CD14-positive monocyte (primary cell): ENCODE data around the gene ATF4. TPM values are rescaled to one million over a fixed set of nuclear protein-coding genes. Genes with fewer than 3 reads are reported as not detected.

ENCODE experiments used
- DNase-seq, 3 donors: peaks; one replicate each; pipeline ENCODE4 v3.0.0-alpha.2; 2011 to 2022
- H2AFZ ChIP-seq: 2 replicates; pipeline ENCODE4 v1.6.0; 2012; ENCODE audit warnings: mild to moderate bottlenecking, low read depth, low read length, inconsistent platforms; ENCODE audit not compliant: insufficient read depth, poor library complexity, severe bottlenecking
- H3K27ac ChIP-seq, 2 donors: 1 replicate in 1 of 2; 2 replicates in 1 of 2; pipeline ENCODE4 v1.5.1; 2012 to 2013; ENCODE audit warnings: low read length in 2 of 2, control low read depth in 1 of 2, inconsistent platforms in 1 of 2, low read depth in 1 of 2, mild to moderate bottlenecking in 1 of 2
- H3K27me3 ChIP-seq, 2 donors: one replicate each; pipeline versions ENCODE4 v1.6.0 to v1.6.1; 2011 to 2013; ENCODE audit warnings: low read length in 2 of 2; ENCODE audit not compliant: control insufficient read depth in 2 of 2, insufficient read depth in 2 of 2
- H3K36me3 ChIP-seq, 2 donors: replicated peaks in 1 of 2; 1 replicate in 1 of 2; 2 replicates in 1 of 2; pipeline versions ENCODE4 v1.5.1 to v1.6.1; 2012 to 2013; ENCODE audit warnings: low read length in 2 of 2, control low read depth in 1 of 2, inconsistent platforms in 1 of 2, mild to moderate bottlenecking in 1 of 2; ENCODE audit not compliant: insufficient read depth in 2 of 2, control insufficient read depth in 1 of 2
- H3K4me1 ChIP-seq, 2 donors: 1 replicate in 1 of 2; 2 replicates in 1 of 2; pipeline versions ENCODE4 v1.5.1 to v1.6.1; 2012 to 2013; ENCODE audit warnings: low read length in 2 of 2, control low read depth in 1 of 2, inconsistent platforms in 1 of 2, mild to moderate bottlenecking in 1 of 2, moderate library complexity in 1 of 2; ENCODE audit not compliant: insufficient read depth in 2 of 2, control insufficient read depth in 1 of 2
- H3K4me2 ChIP-seq: replicated peaks from 2 replicates; pipeline ENCODE3; 2012; ENCODE audit warnings: low read length, moderate library complexity, mild to moderate bottlenecking; ENCODE audit not compliant: poor library complexity, severe bottlenecking; ENCODE audit errors: extremely low read depth
- H3K4me3 ChIP-seq, 3 experiments: fragments of 200-600 bp in 1 of 3; sonication (generic) in 1 of 3; replicated peaks in 1 of 3; 1 replicate in 2 of 3; 2 replicates in 1 of 3; pipeline ENCODE4 v1.5.1; 2011 to 2013; ENCODE audit warnings: low read length in 3 of 3, mild to moderate bottlenecking in 3 of 3, control low read depth in 2 of 3, low read depth in 2 of 3, inconsistent platforms in 1 of 3, moderate library complexity in 1 of 3
- H3K79me2 ChIP-seq: 2 replicates; pipeline ENCODE4 v1.6.0; 2012; ENCODE audit warnings: mild to moderate bottlenecking, control low read depth, inconsistent platforms, low read length, moderate library complexity; ENCODE audit not compliant: insufficient read depth
- H3K9ac ChIP-seq: 2 replicates; pipeline ENCODE4 v1.6.0; 2017; ENCODE audit warnings: low read length, mild to moderate bottlenecking; ENCODE audit not compliant: insufficient read depth, poor library complexity, severe bottlenecking
- H3K9me3 ChIP-seq, 2 donors: replicated peaks in 1 of 2; 1 replicate in 1 of 2; 2 replicates in 1 of 2; pipeline versions ENCODE4 v1.5.1 to v1.6.1; 2012 to 2013; ENCODE audit warnings: low read length in 2 of 2, control low read depth in 1 of 2; ENCODE audit not compliant: control insufficient read depth in 1 of 2, insufficient read depth in 1 of 2
- H4K20me1 ChIP-seq: 2 replicates; pipeline ENCODE4 v1.6.0; 2012; ENCODE audit warnings: mild to moderate bottlenecking, low read length, control low read depth, moderate library complexity; ENCODE audit not compliant: insufficient read depth
- H3K27ac Mint-ChIP-seq, 7 donors: one replicate each; pipeline ENCODE4 v1.8.0; 2020; ENCODE audit warnings: mild to moderate bottlenecking in 7 of 7, mixed read lengths in 7 of 7, moderate library complexity in 6 of 7, inconsistent platforms in 2 of 7
- H3K27me3 Mint-ChIP-seq, 3 donors: one replicate each; pipeline ENCODE4 v1.8.0; 2021 to 2022; ENCODE audit warnings: low read depth in 3 of 3, mild to moderate bottlenecking in 3 of 3, mixed read lengths in 3 of 3, moderate library complexity in 3 of 3, inconsistent platforms in 1 of 3
- H3K36me3 Mint-ChIP-seq, 2 donors: one replicate each; pipeline ENCODE4 v1.8.0; 2020; ENCODE audit warnings: mixed read lengths in 2 of 2, inconsistent platforms in 1 of 2, mild to moderate bottlenecking in 1 of 2
- H3K4me1 Mint-ChIP-seq: one replicate; pipeline ENCODE4 v1.8.0; 2020; ENCODE audit warnings: mild to moderate bottlenecking, mixed read lengths
- H3K4me3 Mint-ChIP-seq, 2 donors: one replicate each; pipeline ENCODE4 v1.8.0; 2020; ENCODE audit warnings: mild to moderate bottlenecking in 2 of 2, mixed read lengths in 2 of 2, moderate library complexity in 1 of 2
- H3K9me3 Mint-ChIP-seq, 7 donors: one replicate each; pipeline ENCODE4 v1.8.0; 2020 to 2022; ENCODE audit warnings: mixed read lengths in 7 of 7, mild to moderate bottlenecking in 6 of 7, moderate library complexity in 6 of 7, inconsistent platforms in 2 of 7
- CTCF ChIP-seq: fragments of 200-600 bp; IDR thresholded peaks from one replicate; pipeline ENCODE4 v1.8.0; 2022; ENCODE audit warnings: antibody characterized with exemption, mild to moderate bottlenecking
- WGBS: methylation state at CpG from one replicate; pipeline ENCODE4 v1.1.5; 2013; ENCODE audit warnings: missing lambda C conversion rate; ENCODE audit not compliant: insufficient coverage; 5-methylcytosine and 5-hydroxymethylcytosine counted together
- intact Hi-C, 2 donors: fragments of 100-400 bp; cut with micrococcal nuclease; formaldehyde crosslinking; loops; one replicate each; pipeline versions ENCODE4 v1.15.0 to v1.15.1; 2023
- polyA plus RNA-seq, 3 donors: library from polyadenylated mRNA; depleted of rRNA in 1 of 3; unstranded in 2 of 3; stranded (reverse) in 1 of 3; fragments of 300-500 nt in 2 of 3; fragments of >200 nt in 1 of 3; fragmentation: Illumina TruSeq in 2 of 3; gene quantifications; 1 replicate in 2 of 3; 2 replicates in 1 of 3; pipeline ENCODE4 v1.2.3, GENCODE V29; 2012 to 2021

Gene ATF4
- polyA plus RNA-seq, 3 donors: 55.1 to 606 (median 59.0) TPM

GRCh38 chr22:39477542-39477941 is 42.8 kb upstream of the ATF4 start:
- TF ChIP-seq CTCF: no peak
- no peak overlapping the region for H3K9ac ChIP-seq
- H3K27ac ChIP-seq: no peak overlapping the region
- Mint-ChIP-seq H3K4me1 (peaks cover 4% of the 10 kb centered on the region), H3K36me3 (no peaks in the 10 kb centered on the region), H3K27ac (no peak overlapping the region), H3K27me3 (peaks cover 0 to 2% (median 0%) of the 10 kb centered on the region in 3 donors), H3K4me3 (no peak overlapping the region), H3K9me3 (no peaks in the 10 kb centered on the region)
- no peak overlapping the region for H2AFZ ChIP-seq
- no peaks in the 10 kb centered on the region for H3K9me3 ChIP-seq
- no peak overlapping the region for H3K4me2 ChIP-seq
- no peak overlapping the region for H3K4me3 ChIP-seq
- DNase-seq: no peak
- H3K36me3 ChIP-seq: no peaks in the 10 kb centered on the region
- intact Hi-C loops: no loop called here
- peaks cover 4 to 6% of the 10 kb centered on the region in 2 donors for H3K4me1 ChIP-seq
- 93% methylated on average over 8 of the region's 9 CpGs for whole genome bisulfite sequencing
- no peaks in the 10 kb centered on the region for H3K27me3 ChIP-seq
- H3K79me2 ChIP-seq: no peaks in the 10 kb centered on the region
- H4K20me1 ChIP-seq: no peaks in the 10 kb centered on the region

DNA sequence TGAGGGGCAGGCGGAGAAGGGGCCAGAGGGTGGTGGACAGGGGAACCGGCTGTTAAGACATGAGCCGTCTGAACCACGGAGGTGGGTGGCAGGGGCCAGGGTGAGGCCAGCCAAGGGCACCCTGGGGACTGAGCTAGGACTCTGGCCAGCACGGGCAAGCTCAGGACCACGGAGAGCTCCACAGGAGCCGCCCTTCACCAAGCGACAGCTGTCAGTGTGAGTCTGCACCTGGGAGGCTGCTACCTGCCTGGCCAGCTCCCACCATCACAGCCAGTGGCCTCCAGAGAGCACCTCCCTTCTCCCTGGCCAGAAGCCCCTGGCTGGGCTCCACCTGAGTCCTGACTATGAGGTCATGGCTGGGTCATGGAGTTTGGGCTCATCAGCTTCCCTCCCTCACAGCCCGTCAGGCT is 41.9 kb upstream of the ATF4 start:
- Histone ChIP-seq H2AFZ (no peak overlapping the region), H3K79me2 (no peaks in the 10 kb centered on the region), H3K27ac (no peak overlapping the region), H4K20me1 (no peaks in the 10 kb centered on the region), H3K36me3 (no peaks in the 10 kb centered on the region), H3K4me2 (no peak overlapping the region), H3K27me3 (no peaks in the 10 kb centered on the region), H3K4me1 (no peaks in the 10 kb centered on the region), H3K9ac (no peak overlapping the region), H3K9me3 (no peaks in the 10 kb centered on the region), H3K4me3 (no peak overlapping the region)
- Mint-ChIP-seq H3K9me3 (no peaks in the 10 kb centered on the region), H3K36me3 (no peaks in the 10 kb centered on the region), H3K27ac (peak overlapping the region in 1 of 7 donors; percentile 70), H3K4me1 (no peaks in the 10 kb centered on the region), H3K4me3 (no peak overlapping the region), H3K27me3 (peaks cover 0 to 2% (median 1%) of the 10 kb centered on the region in 3 donors)
- intact Hi-C loops: no loop called here
- WGBS: 91% methylated on average over 8 of the region's 9 CpGs
- DNase-seq: no peak
- TF ChIP-seq CTCF: no peak
